Measurements from ENCODE around the gene AVL9.
"Not testable (repeated sequence)": the region's sequence is repeated elsewhere in the genome, so short reads cannot be mapped to it uniquely, and the experiment has no call there.

The AVL9 gene

GRCh38 chr7:32592701-32593100 is 97.4 kb downstream of the AVL9 start:
- DNase-seq, result no peak

GRCh38 chr7:32594965-32595490 is 99.7 kb downstream of the AVL9 start:
- DNase-seq, result no peak

GRCh38 chr7:32601196-32601595 is 105.9 kb downstream of the AVL9 start:
- DNase-seq, result not testable (repeated sequence)

DNA sequence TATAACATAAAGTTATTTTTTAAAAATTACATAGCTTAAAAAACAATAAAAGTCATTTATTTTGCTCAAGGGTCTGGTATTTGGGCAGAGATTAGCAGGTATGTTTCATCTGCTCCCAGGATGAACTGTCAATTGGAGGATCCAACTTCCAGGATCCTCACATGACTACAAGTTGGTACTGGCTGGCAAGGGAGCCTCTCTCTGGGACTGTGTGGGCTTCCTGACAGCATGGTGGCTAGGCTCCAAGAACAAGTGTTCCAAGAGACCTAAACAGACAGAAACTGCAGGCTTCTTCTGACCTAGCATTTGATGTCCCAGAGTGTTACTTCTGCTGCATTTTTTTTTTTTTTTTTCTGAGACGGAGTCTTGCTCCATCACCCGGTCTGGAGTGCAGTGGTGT is 107.2 kb downstream of the AVL9 start:
- no peak for DNase-seq

DNA sequence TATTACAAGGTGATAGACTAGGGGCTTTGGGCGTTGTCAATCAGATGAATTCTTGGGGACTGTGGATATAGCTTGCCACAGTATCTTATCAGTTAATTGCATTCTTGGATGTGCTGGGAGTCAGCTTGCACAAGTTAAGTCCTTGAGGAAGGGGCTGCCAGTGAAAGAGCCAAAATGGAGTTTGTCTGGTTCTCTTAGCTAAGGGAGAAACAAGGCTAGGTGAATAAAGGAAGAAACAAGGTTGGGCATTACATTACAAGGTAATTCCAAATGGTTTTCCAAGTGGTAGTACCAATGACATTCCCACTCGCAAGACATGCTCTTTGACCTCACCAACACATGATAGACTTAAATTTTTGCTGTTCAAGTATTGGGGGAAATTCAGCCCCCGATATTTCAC is 108.2 kb downstream of the AVL9 start:
- DNase-seq, result not testable (repeated sequence)

- not testable (repeated sequence) for DNase-seq
These were observed 108.8 kb downstream of the AVL9 start for GRCh38 chr7:32604047-32604446.

DNA sequence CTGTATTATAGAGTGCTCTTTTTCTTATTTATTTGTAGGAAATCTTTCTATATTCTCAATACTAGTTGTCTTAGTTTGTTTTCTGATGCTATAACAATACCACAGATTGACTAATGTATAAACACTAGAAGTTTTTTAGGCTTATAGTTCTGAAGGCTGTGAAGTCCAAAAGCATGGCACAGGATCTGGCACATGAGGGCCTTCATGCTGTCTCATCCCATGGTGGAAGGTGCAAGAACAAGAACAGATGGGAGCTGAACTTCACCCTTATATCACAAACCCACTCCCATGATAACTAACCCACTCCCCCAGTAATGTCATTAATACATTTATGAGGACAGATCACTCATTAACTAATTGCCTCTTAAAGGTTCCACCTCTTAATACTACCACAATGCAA is 109.7 kb downstream of the AVL9 start:
- no peak for DNase-seq

- DNase-seq, result no peak
These were observed 114.2 kb downstream of the AVL9 start for GRCh38 chr7:32609463-32609862.

GRCh38 chr7:32611201-32612099 is 116.2 kb downstream of the AVL9 start:
- no peak for DNase-seq

GRCh38 chr7:32616625-32617024 is 121.3 kb downstream of the AVL9 start:
- DNase-seq, result no peak

DNA sequence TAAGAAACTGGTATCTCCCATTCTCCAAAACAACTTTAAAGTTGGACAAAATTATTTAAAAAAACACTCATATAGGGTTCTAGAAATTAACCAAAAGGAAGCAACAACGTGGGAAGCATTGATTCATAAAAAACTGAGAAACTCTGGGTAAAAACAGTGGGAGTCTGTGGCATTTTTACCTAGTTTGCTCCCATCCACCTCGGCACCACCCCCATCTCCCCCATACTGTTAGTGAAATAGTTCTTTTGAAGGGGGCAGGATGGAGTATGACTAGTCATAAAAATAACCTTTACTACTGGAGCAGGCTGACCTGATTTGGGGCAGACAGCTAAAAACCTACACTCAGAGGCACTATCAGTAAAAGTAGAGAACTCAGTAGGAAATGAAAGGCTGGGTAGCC is 123.2 kb downstream of the AVL9 start:
- DNase-seq, result no peak

DNA sequence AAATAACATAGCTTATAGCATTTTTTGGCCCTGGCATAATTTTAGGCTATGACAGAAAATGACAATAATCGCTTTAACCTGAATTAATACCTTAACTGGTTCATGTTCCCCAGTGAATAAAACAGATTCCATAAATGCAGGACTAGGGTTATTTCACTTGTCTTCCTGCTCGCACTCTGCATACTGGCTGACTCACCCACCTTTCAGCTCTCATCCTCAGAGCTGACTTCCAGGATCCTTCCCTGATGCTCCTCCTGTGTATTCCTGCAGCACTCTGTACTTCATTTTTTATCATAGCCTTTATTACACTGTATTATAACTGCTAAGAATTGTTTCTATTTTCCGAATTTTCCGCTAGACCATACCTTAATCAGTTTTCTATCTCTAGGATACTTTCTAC is 123.7 kb downstream of the AVL9 start:
- no peak for DNase-seq

DNA sequence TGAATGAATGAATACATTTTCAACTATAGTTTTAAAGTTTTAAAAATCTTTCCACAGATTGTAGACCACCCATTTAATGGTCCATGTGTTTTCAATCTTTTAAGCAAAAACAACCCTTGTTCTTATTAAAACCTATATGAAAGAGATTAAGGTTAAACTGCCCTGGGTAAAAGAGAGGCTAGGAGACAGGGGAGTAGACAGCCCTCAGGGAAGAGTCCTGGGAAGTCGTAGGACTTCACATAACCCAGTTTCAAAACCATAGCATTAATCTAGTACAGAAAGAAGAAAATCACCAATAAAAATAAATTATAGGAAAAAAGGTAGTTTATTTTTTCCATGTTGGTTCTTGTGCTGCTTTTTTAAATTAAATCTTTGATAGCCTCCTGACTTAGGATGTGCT is 124.1 kb downstream of the AVL9 start:
- not testable (repeated sequence) for DNase-seq

DNA sequence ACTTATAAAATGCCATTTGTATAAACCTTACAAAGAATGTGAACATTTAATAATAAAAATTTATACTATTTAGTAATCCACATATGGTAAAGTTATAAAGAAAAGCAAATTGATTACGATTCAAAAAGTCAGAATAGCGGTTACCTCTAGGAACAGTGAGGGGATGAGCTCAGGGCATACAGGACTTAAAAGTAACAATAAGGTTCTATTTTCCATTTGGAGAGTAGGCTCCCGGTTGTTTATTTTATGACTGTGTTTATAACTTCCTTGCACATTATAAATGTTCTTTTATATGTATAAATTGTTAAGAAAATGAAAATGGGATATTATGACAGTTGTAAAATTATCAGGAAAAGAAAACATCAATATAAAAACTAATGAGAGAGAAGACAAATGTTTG is 135.7 kb downstream of the AVL9 start:
- no peak for DNase-seq

- DNase-seq, result not testable (repeated sequence)
These were observed 136.6 kb downstream of the AVL9 start for GRCh38 chr7:32631590-32632497.

- not testable (repeated sequence) for DNase-seq
These were observed 138.2 kb downstream of the AVL9 start for GRCh38 chr7:32633446-32633845.

DNA sequence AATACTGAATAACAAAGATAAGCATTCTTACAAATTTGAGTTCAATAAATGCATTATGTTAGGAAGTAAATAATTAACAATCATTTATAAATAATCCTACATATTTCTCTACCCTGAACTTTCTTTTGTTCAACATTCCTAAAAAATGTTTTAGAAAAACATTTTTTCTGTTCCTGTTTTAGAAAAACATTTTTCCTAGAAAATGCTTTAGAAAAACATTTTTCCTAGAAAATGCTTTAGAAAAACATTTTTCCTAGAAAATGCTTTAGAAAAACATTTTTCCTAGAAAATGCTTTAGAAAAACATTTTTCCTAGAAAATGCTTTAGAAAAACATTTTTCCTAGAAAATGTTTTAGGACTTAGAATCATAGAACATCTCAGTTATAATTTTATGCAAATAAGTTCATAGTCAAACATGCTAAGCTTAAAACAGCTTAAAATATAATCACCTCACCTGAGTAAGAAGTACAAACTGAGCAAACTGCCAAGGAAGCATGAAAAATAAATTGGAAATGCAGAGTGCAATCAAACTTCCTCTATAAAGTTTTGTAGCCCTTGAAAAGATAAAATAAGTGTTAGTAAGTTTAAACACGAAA is 139.6 kb downstream of the AVL9 start:
- not testable (repeated sequence) for DNase-seq

- DNase-seq, result not testable (repeated sequence)
These were observed 141.6 kb downstream of the AVL9 start for GRCh38 chr7:32636725-32637462.

- DNase-seq, result not testable (repeated sequence)
These were observed 142.3 kb downstream of the AVL9 start for GRCh38 chr7:32637611-32638010.
